HG02571 (cell line): Measurements from ENCODE around the gene HAO1.
"Not testable (repeated sequence)": the region's sequence is repeated elsewhere in the genome, so short reads cannot be mapped to it uniquely, and the experiment has no call there.

Source experiments
- ATAC-seq: cut with Tn5 transposase; IDR thresholded peaks from one replicate; pipeline ENCODE4 v1.9.1; 2021; ENCODE audit warnings: mild to moderate bottlenecking, moderate library complexity; ENCODE audit not compliant: unreplicated experiment

HAO1 gene

GRCh38 chr20:7940341-7940740, at the start of gene HAO1:
Gene HAO1, minus strand, starts transcription at chr20:7940458. Its CDS starts 36 bp downstream, at chr20:7940422.
- no peak for ATAC-seq

- no peak for ATAC-seq
These were observed 49.1 kb upstream of the HAO1 start for GRCh38 chr20:7989379-7989778.

- no peak for ATAC-seq
These were observed 45.7 kb upstream of the HAO1 start for GRCh38 chr20:7985916-7986315.

- no peak for ATAC-seq
These were observed 43.9 kb upstream of the HAO1 start for GRCh38 chr20:7984192-7984591.

- no peak for ATAC-seq
These were observed 41.1 kb upstream of the HAO1 start for GRCh38 chr20:7981374-7981773.

- ATAC-seq: no peak
These were observed 40.2 kb upstream of the HAO1 start for GRCh38 chr20:7980332-7981046.

- no peak for ATAC-seq
These were observed 37.5 kb upstream of the HAO1 start for GRCh38 chr20:7977709-7978108.

GRCh38 chr20:7975851-7976414, 35.7 kb upstream of the HAO1 start:
- ATAC-seq: no peak

GRCh38 chr20:7974785-7975435, 34.7 kb upstream of the HAO1 start:
- ATAC-seq: no peak

GRCh38 chr20:7971536-7972280, 31.4 kb upstream of the HAO1 start:
- ATAC-seq: no peak

- no peak for ATAC-seq
These were observed 27.1 kb upstream of the HAO1 start for GRCh38 chr20:7967199-7967844.

- no peak for ATAC-seq
These were observed 25.9 kb upstream of the HAO1 start for GRCh38 chr20:7966176-7966575.

GRCh38 chr20:7959484-7959883, 19.2 kb upstream of the HAO1 start:
- ATAC-seq: no peak

- not testable (repeated sequence) for ATAC-seq
These were observed 16.3 kb upstream of the HAO1 start for GRCh38 chr20:7956561-7956960.

GRCh38 chr20:7950387-7950786, 10.1 kb upstream of the HAO1 start:
- ATAC-seq: no peak

- no peak for ATAC-seq
These were observed 3.6 kb upstream of the HAO1 start for GRCh38 chr20:7943891-7944290.

GRCh38 chr20:7939663-7940062, 595 bp downstream of the HAO1 start:
- no peak for ATAC-seq

GRCh38 chr20:7938058-7938457, 2.2 kb downstream of the HAO1 start:
- no peak for ATAC-seq

- ATAC-seq: no peak
These were observed 2.9 kb downstream of the HAO1 start for GRCh38 chr20:7937328-7937727.

- no peak for ATAC-seq
These were observed 5.2 kb downstream of the HAO1 start for GRCh38 chr20:7935027-7935551.

GRCh38 chr20:7933346-7933745, 6.9 kb downstream of the HAO1 start:
- ATAC-seq: no peak
